K562 (cell line): Measurements from ENCODE around the gene CENPA. TPM values are rescaled to one million over a fixed set of nuclear protein-coding genes. Genes with fewer than 3 reads are reported as not detected.

ENCODE experiments used
- CHD7 ChIP-seq: fragments of 200-600 bp; sonication (generic); IDR thresholded peaks from one replicate; pipeline ENCODE4 v1.6.1; 2012; ENCODE audit warnings: mild to moderate bottlenecking, low read depth, low read length, inconsistent platforms
- polyA plus RNA-seq, 8 experiments: library from polyadenylated mRNA; depleted of rRNA in 4 of 8; stranded (reverse) in 5 of 8; unstranded in 3 of 8; fragments of >200 nt; fragmentation: Nextera tagmentation in 2 of 8; fragmentation: Illumina TruSeq in 1 of 8; extraction: Ambion mirVana in 2 of 8; extraction: Trizol in 1 of 8; gene quantifications; 2 replicates each; pipeline versions ENCODE4 v1.2.1 to v1.2.3, GENCODE V29; 2011 to 2014; ENCODE audit warnings: inconsistent platforms in 1 of 8, missing spikeins in 1 of 8
- total RNA-seq, 7 experiments: library from RNA; depleted of rRNA in 6 of 7; stranded (reverse); fragments of >200 nt in 6 of 7; fragmentation: Illumina TruSeq in 2 of 7; extraction: Trizol in 2 of 7; gene quantifications; 2 replicates each; pipeline versions ENCODE4 v1.2.1 to v1.2.3, GENCODE V29; 2011 to 2021; ENCODE audit warnings: low replicate concordance in 1 of 7

Gene CENPA
- total and polyA plus RNA-seq, 9 of the 15 experiments (the other 6 are each of a cell fraction or from before 2014, with no cell fraction given): 11.3 to 61.7 (median 44.7) TPM

- TF ChIP-seq CHD7: no peak
Measured at GRCh38 chr2:26809876-26810577, 24.2 kb downstream of the CENPA start (continued).
